Neuronal stem cell (in vitro differentiated cells): ENCODE data around the gene FAR2.

Experiments
- DNase-seq: peaks from one replicate; pipeline ENCODE4 v3.0.0-alpha.2; 2013; ENCODE audit warnings: low spot score
- H2AFZ ChIP-seq: one replicate; pipeline ENCODE4 v1.6.1; 2013; ENCODE audit warnings: mild to moderate bottlenecking, low read length, inconsistent platforms
- H2AK5ac ChIP-seq: 2 replicates; pipeline ENCODE4 v1.6.1; 2013; ENCODE audit warnings: low read depth, mild to moderate bottlenecking, inconsistent platforms, low read length, moderate library complexity, mixed read lengths
- H2BK120ac ChIP-seq: 2 replicates; pipeline ENCODE4 v1.6.1; 2013; ENCODE audit warnings: low read depth, mild to moderate bottlenecking, inconsistent platforms, low read length, moderate library complexity, mixed read lengths
- H2BK12ac ChIP-seq: one replicate; pipeline ENCODE4 v1.6.1; 2013; ENCODE audit warnings: low read length, inconsistent platforms
- H2BK15ac ChIP-seq: 2 replicates; pipeline ENCODE4 v1.6.1; 2013; ENCODE audit warnings: mild to moderate bottlenecking, low read length, inconsistent platforms, mixed read lengths
- H2BK5ac ChIP-seq: one replicate; pipeline ENCODE4 v1.6.1; 2013; ENCODE audit warnings: inconsistent platforms, mild to moderate bottlenecking, low read length, moderate library complexity
- H3K14ac ChIP-seq: one replicate; pipeline ENCODE4 v1.6.1; 2013; ENCODE audit warnings: low read length, inconsistent platforms
- H3K18ac ChIP-seq: 2 replicates; pipeline ENCODE4 v1.6.1; 2013; ENCODE audit warnings: low read length, inconsistent platforms
- H3K23ac ChIP-seq: 2 replicates; pipeline ENCODE4 v1.6.1; 2013; ENCODE audit warnings: low read depth, mild to moderate bottlenecking, mixed read lengths, low read length, inconsistent platforms; ENCODE audit not compliant: poor library complexity
- H3K27ac ChIP-seq: replicated peaks from 3 replicates; pipeline ENCODE4 v1.5.1; 2013; ENCODE audit warnings: low read length, inconsistent platforms
- H3K27me3 ChIP-seq, 3 experiments: 2 replicates each; pipeline ENCODE4 v1.6.1; 2013; ENCODE audit warnings: low read length in 3 of 3, mild to moderate bottlenecking in 2 of 3, inconsistent platforms in 1 of 3, low read depth in 1 of 3, mixed read lengths in 1 of 3, moderate library complexity in 1 of 3; ENCODE audit not compliant: control insufficient read depth in 3 of 3, insufficient read depth in 3 of 3
- H3K36me3 ChIP-seq, 2 donors: replicated peaks in 1 of 2; 2 replicates each; pipeline ENCODE4 v1.6.1; 2013; ENCODE audit warnings: low read length in 2 of 2; ENCODE audit not compliant: control insufficient read depth in 2 of 2, insufficient read depth in 2 of 2
- H3K4ac ChIP-seq: 2 replicates; pipeline ENCODE4 v1.6.1; 2013; ENCODE audit warnings: inconsistent platforms, mild to moderate bottlenecking, low read length, moderate library complexity
- H3K4me1 ChIP-seq, 2 donors: 1 replicate in 1 of 2; 2 replicates in 1 of 2; pipeline ENCODE4 v1.6.1; 2013; ENCODE audit warnings: low read length in 2 of 2, low read depth in 1 of 2; ENCODE audit not compliant: control insufficient read depth in 2 of 2, insufficient read depth in 1 of 2
- H3K4me2 ChIP-seq: one replicate; pipeline ENCODE4 v1.6.1; 2013; ENCODE audit warnings: mild to moderate bottlenecking, low read length, inconsistent platforms; ENCODE audit not compliant: insufficient read depth, poor library complexity, severe bottlenecking
- H3K4me3 ChIP-seq, 2 donors: 2 replicates each; pipeline ENCODE4 v1.5.1; 2013; ENCODE audit warnings: low read length in 2 of 2, mild to moderate bottlenecking in 2 of 2, inconsistent platforms in 1 of 2, moderate library complexity in 1 of 2
- H3K79me1 ChIP-seq: one replicate; pipeline ENCODE4 v1.6.1; 2013; ENCODE audit warnings: low read depth, mild to moderate bottlenecking, inconsistent platforms, low read length, moderate library complexity
- H3K9ac ChIP-seq: one replicate; pipeline ENCODE4 v1.6.1; 2013; ENCODE audit warnings: mild to moderate bottlenecking, low read depth, low read length, inconsistent platforms; ENCODE audit not compliant: poor library complexity
- H3K9me3 ChIP-seq, 2 donors: replicated peaks in 1 of 2; 2 replicates each; pipeline versions ENCODE3 to v1.6.1; 2013; ENCODE audit warnings: low read length in 2 of 2, mild to moderate bottlenecking in 2 of 2, inconsistent platforms in 1 of 2, low read depth in 1 of 2, mixed read lengths in 1 of 2, moderate library complexity in 1 of 2; ENCODE audit not compliant: control insufficient read depth in 2 of 2, insufficient read depth in 1 of 2
- H4K8ac ChIP-seq: one replicate; pipeline ENCODE4 v1.6.1; 2013; ENCODE audit warnings: low read depth, mild to moderate bottlenecking, inconsistent platforms, low read length, moderate library complexity
- H4K91ac ChIP-seq: one replicate; pipeline ENCODE4 v1.6.1; 2013; ENCODE audit warnings: low read length, low read depth, mild to moderate bottlenecking, inconsistent platforms; ENCODE audit not compliant: poor library complexity
- WGBS, 2 donors: extraction: QIAGEN DNeasy Blood & Tissue Kit; methylation state at CpG; one replicate each; pipeline ENCODE4 v1.1.7; 2013; ENCODE audit warnings: missing lambda C conversion rate in 2 of 2, mixed read lengths in 1 of 2; ENCODE audit not compliant: insufficient read length in 2 of 2, insufficient replicate concordance in 1 of 2; ENCODE audit errors: extremely low coverage in 2 of 2; 5-methylcytosine and 5-hydroxymethylcytosine counted together

Gene FAR2

DNA sequence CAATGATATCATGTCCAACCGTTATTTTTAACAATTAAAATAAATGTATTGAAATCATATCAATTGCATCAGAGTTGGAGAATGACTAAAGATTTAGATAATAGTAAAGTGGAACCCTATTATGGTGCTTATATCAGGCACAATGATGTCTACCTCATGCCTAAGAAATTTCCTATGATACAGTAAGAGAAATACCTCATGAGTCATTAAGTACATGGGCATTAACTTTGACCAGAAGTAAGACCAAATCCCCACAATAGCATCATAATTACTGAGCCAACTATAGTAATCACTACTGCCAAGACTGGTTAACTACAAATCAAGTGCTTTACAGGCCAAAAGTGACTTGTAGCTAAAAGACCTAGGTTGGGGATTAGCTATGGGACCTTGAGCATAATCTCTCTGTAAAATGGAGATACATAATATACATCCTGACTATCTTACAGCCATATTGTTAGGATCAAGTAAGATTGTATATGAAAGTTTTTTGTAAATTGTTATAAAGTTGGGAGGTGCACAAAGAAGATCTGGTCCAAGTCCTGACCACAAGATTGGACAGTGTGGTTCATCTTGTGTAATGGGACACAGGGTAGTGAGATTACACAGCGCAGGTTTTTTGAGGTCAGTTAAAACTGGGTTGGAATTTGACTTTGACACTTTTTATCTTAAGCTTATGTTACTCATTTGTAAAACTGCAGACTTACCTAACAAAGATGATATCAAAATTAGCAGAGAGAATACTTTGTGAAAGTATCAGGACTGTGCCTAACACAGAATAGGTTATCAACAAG lies 171.4 kb downstream of the FAR2 start:
- H2BK120ac ChIP-seq = no peak overlapping the region
- H3K9ac ChIP-seq = no peak overlapping the region
- H3K4me3 ChIP-seq = no peak overlapping the region
- H3K36me3 ChIP-seq = peaks cover 2 to 9% of the 10 kb centered on the region in 2 donors
- H2AK5ac ChIP-seq = no peak overlapping the region
- no peak for DNase-seq
- H4K91ac ChIP-seq = no peak overlapping the region
- no peak overlapping the region for H3K14ac ChIP-seq
- no peak overlapping the region for H3K4ac ChIP-seq
- no peak overlapping the region for H2AFZ ChIP-seq
- H3K18ac ChIP-seq = no peak overlapping the region
- no CpG with 5 or more reads among the region's 2 CpGs for WGBS, 2 donors
- H3K23ac ChIP-seq = no peak overlapping the region
- no peaks in the 10 kb centered on the region for H3K27me3 ChIP-seq
- H3K9me3 ChIP-seq = peaks cover 2 to 9% of the 10 kb centered on the region in 2 donors
- no peaks in the 10 kb centered on the region for H3K79me1 ChIP-seq
- H2BK5ac ChIP-seq = no peak overlapping the region
- no peak overlapping the region for H4K8ac ChIP-seq
- H2BK12ac ChIP-seq = no peak overlapping the region
- H3K4me2 ChIP-seq = no peak overlapping the region
- no peak overlapping the region for H3K27ac ChIP-seq
- H2BK15ac ChIP-seq = no peak overlapping the region
- H3K4me1 ChIP-seq = peaks cover 0 to 6% of the 10 kb centered on the region in 2 donors

DNA sequence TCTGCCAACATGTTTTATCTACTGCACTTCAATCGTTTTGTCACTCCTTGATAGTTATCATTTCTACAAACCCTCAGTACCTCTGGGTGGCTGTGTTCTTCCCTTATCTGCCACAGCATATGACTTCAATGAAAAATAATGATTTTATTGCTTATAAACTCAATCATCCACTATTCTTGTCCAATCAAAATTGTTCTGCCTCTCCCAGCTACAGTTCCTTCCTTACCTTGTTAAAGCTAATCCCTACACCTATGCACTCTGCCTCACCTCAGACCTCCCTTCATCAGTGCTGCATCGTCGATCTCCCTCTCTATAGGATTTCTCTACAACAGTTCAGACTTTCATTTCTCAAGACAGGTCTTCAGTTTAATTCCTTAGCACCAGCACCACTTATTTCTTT lies 173.1 kb downstream of the FAR2 start:
- H3K4ac ChIP-seq = no peak overlapping the region
- no peak overlapping the region for H2BK12ac ChIP-seq
- H3K27me3 ChIP-seq = no peaks in the 10 kb centered on the region
- H3K4me2 ChIP-seq = no peak overlapping the region
- H2BK5ac ChIP-seq = no peak overlapping the region
- H3K9ac ChIP-seq = no peak overlapping the region
- no peak overlapping the region for H2BK120ac ChIP-seq
- H3K27ac ChIP-seq = no peak overlapping the region
- no peak overlapping the region for H2AFZ ChIP-seq
- no peak overlapping the region for H2AK5ac ChIP-seq
- H3K23ac ChIP-seq = no peak overlapping the region
- H3K14ac ChIP-seq = no peak overlapping the region
- H3K4me1 ChIP-seq = no peaks in the 10 kb centered on the region
- no peak overlapping the region for H3K18ac ChIP-seq
- no peak for DNase-seq
- H3K9me3 ChIP-seq = peaks cover 2 to 9% of the 10 kb centered on the region in 2 donors
- peaks cover 2 to 9% of the 10 kb centered on the region in 2 donors for H3K36me3 ChIP-seq
- WGBS, 2 donors = no CpG with 5 or more reads among the region's 3 CpGs
- no peaks in the 10 kb centered on the region for H3K79me1 ChIP-seq
- no peak overlapping the region for H4K91ac ChIP-seq
- H2BK15ac ChIP-seq = no peak overlapping the region
- no peak overlapping the region for H4K8ac ChIP-seq
- no peak overlapping the region for H3K4me3 ChIP-seq

DNA sequence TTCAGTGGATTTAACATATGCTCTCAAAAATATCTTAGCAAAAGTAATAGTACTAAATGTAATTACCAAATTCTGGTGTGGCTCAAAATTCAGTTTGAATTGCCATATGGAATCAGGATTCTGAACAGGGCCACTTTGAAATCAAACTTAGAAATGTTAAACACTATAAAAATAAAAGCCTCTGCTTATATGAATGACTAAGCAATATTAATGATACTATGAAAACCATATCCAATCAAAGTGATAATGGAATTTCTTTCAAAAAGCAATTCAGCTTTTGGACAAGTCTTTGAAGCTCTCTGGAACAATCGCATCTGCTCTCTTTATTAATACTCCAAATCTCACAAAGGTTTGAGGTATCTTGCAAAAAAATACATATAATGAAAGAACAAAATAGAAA lies 180.3 kb downstream of the FAR2 start:
- Histone ChIP-seq H2BK12ac (no peak overlapping the region), H3K9ac (no peak overlapping the region), H2BK5ac (no peak overlapping the region), H4K91ac (no peak overlapping the region), H4K8ac (no peak overlapping the region), H3K36me3 (peaks cover 0 to 4% of the 10 kb centered on the region in 2 donors), H3K14ac (no peak overlapping the region), H3K9me3 (no peaks in the 10 kb centered on the region), H2BK120ac (no peak overlapping the region), H2AFZ (no peak overlapping the region), H3K18ac (no peak overlapping the region), H3K4ac (no peak overlapping the region), H3K4me1 (no peaks in the 10 kb centered on the region), H3K27me3 (no peaks in the 10 kb centered on the region), H2AK5ac (no peak overlapping the region), H3K79me1 (no peaks in the 10 kb centered on the region), H3K4me3 (no peak overlapping the region), H2BK15ac (no peak overlapping the region), H3K23ac (no peak overlapping the region), H3K27ac (no peak overlapping the region), H3K4me2 (no peak overlapping the region)
- no CpG with 5 or more reads among the region's 1 CpG for WGBS, 2 donors
- no peak for DNase-seq

DNA sequence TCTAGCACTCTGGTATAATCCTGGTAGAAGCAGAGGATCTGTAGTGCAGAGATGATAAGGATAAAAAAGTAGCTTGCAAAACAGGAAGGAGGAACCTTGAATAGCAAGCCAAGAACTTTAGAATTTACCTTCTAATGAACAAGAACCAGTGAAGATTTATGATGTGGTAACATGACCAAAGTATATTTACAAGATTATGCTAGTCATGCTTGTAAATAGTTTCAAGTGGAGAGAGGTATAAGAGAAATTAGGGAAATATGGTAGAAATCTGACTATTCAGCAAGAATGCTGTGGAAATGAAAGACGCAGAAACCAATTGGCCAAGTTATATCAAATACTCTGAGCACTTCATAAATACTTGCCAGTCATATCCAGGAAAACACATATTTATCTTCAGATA lies 184.1 kb downstream of the FAR2 start:
- Histone ChIP-seq H2BK12ac (no peak overlapping the region), H2BK120ac (no peak overlapping the region), H2AK5ac (no peak overlapping the region), H3K14ac (no peak overlapping the region), H3K4me3 (no peak overlapping the region), H3K79me1 (no peaks in the 10 kb centered on the region), H3K27ac (no peak overlapping the region), H3K4ac (no peak overlapping the region), H2BK5ac (no peak overlapping the region), H4K8ac (no peak overlapping the region), H3K9me3 (no peaks in the 10 kb centered on the region), H3K9ac (no peak overlapping the region), H3K4me1 (no peaks in the 10 kb centered on the region), H2BK15ac (no peak overlapping the region), H4K91ac (no peak overlapping the region), H3K4me2 (no peak overlapping the region), H3K27me3 (no peaks in the 10 kb centered on the region), H3K36me3 (peaks cover 0 to 7% of the 10 kb centered on the region in 2 donors), H2AFZ (no peak overlapping the region), H3K18ac (no peak overlapping the region), H3K23ac (no peak overlapping the region)
- DNase-seq = no peak
- no CpG with 5 or more reads among the region's 1 CpG for WGBS, 2 donors
